ENCODE data around the gene XPNPEP2.

XPNPEP2 gene

DNA sequence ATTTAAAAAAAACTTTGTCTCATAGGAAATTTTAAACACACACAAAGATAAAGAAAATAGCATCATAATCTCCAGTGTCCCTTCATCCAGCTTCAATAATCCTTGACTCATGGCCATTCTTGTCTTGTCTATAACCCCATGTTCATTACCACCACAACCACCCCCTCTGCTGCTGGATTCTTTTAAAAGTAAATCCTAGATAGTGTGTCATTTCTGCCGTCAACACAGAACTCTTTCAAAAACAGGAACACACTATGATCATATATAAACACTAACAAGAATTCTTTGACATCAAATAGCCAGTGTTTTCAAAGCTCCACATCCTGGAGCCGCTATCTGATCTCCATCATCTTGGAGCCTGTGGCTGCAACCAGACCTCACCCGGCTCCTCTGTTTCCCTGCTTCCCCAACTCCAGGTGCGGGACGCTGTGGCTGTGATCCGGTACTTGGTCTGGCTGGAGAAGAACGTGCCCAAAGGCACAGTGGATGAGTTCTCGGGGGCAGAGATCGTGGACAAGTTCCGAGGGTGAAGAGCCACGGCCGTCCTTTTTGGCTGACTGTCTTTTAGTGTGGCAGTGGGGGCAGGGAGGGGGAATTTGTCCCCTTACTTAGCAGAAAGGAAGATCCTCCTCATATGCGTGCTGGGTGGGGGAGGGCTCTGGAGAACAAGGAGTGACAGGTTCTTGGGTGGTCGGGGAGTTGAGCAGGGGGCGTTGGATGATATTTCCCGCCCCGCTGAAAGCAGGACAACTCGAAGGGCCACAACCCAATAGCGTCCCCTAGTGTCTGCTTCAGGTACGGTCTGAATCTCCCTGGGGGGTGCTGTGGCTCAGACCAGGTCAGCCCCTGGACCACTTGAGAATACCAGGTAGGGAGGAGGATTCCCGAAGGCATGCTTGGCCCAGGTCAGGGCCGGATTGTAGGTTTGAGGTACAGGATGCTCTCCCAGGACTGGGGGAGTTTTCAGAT lies 15.6 kb downstream of the XPNPEP2 start:
- DNase-seq (ENCODE audit: low read depth): no peak

DNA sequence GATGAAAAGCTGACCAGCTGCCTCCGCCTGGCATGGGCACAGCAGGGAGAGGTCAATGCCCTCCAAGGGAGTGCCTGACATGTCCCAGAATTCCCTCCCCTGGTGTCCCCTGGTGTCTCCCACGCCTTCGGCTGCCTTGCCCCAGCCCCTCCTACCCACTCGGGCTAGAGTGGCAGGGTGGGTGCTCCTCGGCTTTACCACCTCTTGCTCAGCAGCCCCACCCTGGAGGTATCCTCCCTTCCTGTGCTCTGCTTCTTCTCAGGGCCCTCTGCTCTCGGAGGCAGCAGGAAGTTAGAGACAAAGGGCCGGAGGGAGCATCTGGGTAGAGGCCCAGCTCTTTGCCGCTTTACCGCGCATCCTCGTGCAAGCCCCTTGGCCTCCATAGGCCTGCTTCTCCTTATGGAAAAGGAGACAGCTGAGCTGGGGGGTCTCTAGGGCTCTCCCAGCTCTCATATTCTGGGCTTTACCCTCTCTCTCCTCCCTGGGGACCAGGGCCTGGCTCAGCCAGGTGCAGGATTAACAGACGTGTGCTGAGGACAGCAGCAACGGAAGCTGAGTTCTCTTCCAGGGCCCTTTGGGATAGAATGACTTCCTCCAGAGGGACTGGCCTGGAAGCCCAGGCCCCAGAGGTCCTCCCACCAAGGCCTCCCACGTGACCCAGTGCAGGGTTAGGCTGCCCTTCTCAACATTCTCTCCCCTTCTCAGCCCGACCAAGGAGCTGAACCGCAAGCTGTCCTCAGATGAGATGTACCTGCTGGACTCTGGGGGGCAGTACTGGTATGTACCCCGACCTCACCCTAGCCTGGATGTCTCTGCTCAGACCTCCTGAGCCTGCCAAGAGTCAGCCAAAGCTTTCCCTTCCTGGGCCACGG lies 17.2 kb downstream of the XPNPEP2 start:
- no peak for DNase-seq (ENCODE audit: low read depth)

DNA sequence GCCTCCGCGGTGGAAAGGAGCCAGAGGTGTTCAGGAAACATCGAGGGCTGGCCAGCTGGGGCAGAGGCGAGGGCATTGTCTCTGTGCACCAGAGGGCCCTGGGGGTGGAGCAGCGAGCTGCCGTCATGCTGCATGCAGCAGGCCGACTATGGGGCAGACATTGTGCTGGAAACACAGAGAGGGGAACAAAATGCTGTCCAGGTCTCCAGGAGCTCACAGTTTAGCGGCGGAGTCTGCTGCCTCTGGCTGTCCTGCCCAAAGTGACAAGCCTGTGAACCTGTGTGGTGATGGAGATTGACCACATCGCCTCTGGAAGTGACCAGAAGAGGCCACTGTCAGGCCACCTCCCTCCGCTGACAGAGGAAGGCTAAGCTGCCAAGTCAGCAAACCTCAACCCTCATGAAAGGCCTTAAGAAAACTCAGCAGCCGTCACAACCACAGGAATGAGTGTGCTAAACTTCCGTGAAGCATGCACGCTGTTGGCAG lies 20.8 kb downstream of the XPNPEP2 start:
- peak; percentile 84 for DNase-seq (ENCODE audit: low read depth)

DNA sequence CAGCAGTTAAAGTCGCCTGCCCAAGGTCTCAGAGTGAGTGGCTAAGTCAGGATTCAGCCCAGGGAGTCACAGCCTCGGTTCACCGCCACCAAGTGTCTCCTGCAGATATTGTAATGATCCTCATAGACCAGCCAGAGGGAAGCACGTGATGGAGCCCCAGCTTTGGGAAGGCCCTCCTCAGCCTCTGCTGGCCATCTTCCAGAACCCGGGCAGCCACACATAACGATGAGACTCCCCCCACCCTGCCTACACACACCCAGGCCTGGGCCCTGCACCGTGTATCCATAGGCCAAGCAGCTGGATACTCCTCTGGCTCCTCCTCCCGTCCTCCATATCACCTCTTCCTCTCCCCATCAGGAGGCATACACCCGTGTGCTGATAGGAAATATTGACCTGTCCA lies 21.4 kb downstream of the XPNPEP2 start:
- DNase-seq (ENCODE audit: low read depth): no peak

- DNase-seq (ENCODE audit: low read depth): no peak
Measured at GRCh38 chrX:129760981-129761380, 22.2 kb downstream of the XPNPEP2 start.

GRCh38 chrX:129761596-129761995 lies 22.8 kb downstream of the XPNPEP2 start:
- DNase-seq (ENCODE audit: low read depth): no peak

- no peak for DNase-seq (ENCODE audit: low read depth)
Measured at GRCh38 chrX:129762448-129762847, 23.7 kb downstream of the XPNPEP2 start.

- no peak for DNase-seq (ENCODE audit: low read depth)
Measured at GRCh38 chrX:129763666-129764065, 24.9 kb downstream of the XPNPEP2 start.

GRCh38 chrX:129768186-129768585 lies 29.4 kb downstream of the XPNPEP2 start:
- DNase-seq (ENCODE audit: low read depth): no peak

- DNase-seq (ENCODE audit: low read depth): no peak
Measured at GRCh38 chrX:129768586-129769466, 30.0 kb downstream of the XPNPEP2 start.

GRCh38 chrX:129769467-129770154 lies 30.8 kb downstream of the XPNPEP2 start:
- DNase-seq (ENCODE audit: low read depth): no peak

DNA sequence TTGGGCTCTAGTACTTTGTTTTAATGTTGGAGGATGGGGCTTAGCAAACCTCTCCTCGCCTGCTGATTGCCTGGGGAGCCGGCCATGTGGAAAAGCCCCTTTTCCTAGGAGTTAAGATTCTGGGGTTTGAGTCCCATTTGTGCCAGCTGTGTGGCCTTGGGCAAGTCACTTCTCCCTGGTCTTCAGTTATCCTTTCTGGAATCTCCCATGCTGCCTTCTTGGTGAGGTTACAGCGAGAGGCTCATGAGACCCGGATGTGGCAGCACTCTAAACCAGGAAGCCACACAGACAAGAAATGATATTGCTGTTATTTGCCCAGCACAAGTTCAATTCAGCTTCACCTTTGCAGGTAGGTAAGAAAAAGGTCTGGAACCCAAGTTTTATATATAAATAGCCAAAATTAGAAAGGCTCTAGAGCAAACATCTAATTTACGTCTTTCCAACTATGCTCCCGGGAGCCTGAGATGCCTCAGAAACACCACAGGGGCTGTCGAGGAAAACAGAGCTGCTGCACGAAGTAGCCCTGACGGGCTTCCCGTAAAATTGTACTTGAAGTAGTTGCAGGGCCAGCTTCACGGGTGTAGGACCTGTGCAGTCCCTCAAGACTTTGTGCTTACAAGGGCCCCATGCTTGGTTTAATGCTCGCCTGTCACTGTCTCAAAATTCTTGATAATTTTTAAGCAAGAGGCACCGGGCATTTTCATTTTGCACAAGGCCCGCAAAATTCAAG lies 32.7 kb downstream of the XPNPEP2 start:
- DNase-seq (ENCODE audit: low read depth): no peak

DNA sequence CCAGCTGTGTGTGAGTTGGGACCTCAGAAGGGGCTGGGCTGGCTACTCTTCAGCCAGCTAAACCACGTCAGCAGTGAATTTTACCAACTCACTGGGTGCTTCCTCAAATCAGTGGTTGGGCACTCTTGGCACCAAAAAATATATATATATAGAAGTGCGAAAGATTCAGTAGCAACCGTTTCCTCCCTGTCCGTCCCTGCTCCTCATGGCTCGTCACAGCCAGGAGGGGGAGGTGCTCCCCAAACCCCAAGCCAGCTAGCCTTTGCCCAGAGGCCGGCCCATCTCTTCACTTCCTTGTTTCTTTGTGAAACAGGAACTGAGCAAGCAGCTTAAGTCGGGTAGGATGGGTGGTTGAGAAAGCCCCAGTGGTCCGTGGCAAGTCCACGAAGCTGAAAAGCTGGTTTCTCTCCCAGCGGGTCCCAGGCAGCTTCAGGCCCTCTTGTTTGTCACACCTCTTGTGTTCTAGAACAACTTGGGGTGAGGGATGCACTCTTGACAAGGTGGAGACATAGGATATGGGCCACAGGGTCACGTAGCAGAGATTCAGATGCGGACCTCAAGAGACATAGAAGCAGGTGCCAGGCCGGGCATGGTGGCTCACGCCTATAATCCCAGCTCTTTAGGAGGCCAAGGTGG lies 34.1 kb downstream of the XPNPEP2 start:
- no peak for DNase-seq (ENCODE audit: low read depth)

DNA sequence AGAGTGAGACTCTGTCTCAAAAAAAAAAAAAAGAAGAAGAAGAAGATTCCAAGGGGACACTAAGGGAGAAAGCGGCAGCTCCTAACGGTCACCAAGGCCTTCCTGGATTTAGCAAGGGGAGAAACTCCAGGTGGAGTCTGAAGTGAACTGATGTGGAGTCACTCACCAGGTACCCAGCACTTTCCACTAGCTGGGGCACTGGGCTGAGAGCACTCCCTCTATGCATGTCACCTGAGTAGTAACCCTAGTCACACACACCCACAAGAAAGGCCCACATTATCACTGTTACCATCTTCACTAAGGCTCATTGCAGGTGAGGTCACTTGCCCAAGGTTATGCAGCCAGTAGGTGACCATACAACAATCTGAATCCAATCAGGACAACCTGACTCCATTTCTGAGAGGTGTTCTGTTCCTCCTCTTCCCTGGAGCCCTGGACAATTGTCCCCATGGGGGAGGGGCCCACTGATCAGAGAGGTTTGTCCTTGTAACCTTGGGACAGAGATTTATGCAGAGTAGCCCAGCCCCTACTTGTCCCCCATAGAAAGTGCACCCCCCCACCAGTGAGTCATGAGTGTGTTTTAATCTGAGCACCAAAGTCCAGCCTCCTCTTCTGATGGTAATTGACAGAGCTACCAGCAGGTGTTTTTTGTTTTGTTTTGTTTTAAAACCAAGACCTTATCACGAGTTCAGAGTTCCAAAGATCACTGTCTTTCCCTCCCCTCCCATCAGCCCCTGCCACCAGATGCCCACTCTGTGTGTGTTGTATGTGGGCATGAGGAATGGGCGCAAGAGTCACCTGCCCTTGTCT lies 35.1 kb downstream of the XPNPEP2 start:
- no peak for DNase-seq (ENCODE audit: low read depth)

DNA sequence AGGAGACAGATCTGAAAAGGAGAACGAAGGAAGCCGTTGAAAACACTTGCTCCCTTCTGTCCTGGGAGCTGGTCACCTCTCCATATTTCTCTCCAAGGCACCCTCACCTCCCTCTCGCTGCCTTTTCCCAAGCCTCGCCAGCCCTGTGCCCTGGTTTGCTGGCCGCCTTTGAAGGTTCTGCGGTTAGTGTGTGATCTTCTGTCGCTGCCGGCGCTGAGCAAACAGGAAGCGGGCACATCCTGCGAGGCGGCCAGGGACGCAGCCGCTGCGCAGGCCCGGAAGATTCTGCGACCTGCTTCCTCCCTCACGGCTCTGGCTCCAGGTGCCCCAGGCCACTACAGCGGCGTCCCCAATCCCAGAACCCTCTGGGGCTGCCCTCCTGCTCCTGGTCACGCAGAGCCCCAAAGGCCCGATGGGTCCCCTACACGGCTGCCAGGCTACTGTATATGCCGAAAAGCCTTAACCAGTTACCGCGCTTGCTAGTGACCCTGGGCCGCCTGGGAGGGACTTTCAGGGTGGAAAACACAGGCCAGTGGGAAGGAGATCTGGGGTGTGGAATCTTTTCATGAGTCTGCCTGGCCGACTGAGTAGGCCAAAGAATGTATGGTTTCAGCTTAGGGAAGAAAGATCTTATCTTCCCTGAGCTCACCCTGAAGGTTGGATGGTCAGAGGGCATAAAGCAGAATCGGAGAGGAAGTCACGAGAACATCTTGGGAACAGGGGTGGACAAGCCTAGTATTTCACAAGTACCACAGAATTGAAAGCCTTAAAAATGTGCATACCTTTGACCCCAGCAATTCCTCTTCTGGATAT lies 38.6 kb downstream of the XPNPEP2 start:
- no peak for DNase-seq (ENCODE audit: low read depth)

DNA sequence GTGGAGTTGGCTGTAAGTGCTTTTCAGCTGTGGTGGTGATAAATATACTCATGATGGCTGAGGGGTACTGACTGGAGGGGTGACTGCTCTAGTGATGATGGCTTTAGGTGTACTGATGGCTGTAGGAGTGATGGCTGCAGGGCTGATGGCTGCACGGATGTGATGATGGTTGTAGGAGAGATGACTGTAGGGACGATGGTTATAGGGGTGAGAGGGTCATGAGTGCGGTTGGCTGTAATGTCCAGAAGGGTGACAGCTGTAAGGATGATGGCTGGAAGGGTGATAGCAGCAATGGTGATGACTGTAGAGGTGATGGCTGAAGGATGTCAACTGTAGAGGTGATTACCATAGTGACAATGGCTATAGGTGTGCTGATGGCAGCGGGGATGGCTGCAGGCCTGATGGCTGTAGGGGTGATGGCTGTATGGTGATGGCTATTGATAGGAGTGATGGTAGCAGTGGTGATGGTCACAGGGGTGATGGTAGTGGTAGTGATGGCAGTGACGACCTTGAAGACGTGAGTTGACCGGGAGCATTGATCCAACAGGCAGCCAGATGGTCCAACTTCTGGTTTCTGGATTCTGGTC lies 40.4 kb downstream of the XPNPEP2 start:
- DNase-seq (ENCODE audit: low read depth): no peak

DNA sequence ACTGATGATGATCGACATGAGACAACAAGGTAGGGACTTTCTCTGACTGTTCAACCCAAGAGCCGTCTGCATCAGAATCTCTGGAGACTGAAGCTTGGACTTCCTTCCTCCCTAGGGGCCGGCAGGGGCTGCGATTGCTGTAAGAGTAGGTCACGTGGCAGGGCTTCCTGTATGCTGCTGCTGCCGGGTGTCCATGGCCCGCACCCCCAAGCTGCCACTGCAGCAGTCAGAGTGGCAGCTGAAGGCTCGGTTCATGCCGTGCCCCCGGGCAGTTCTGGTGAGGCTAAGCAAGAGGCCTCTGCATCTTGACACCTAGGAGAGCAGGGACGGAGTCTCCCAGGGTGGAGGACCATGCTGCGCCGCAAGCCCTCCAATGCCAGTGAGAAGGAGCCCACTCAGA lies 41.0 kb downstream of the XPNPEP2 start, which contains the start of gene SASH3:
TSS of gene SASH3 (plus strand) at position 203 of the 400 bp plus-strand sequence. CDS start at position 352, 149 bp downstream.
- no peak for DNase-seq (ENCODE audit: low read depth)

Measured in fibroblast of gingiva (primary cell).